ENCODE results near the gene ABHD17C. TPM values are rescaled to one million over a fixed set of nuclear protein-coding genes. Genes with fewer than 3 reads are reported as not detected.
A peak's percentile ranks its signal among the peaks of the same experiment; 100 is the strongest.

Gene ABHD17C
- total RNA-seq, 1 experiment from 2014 or later, result 10.3 TPM

- TF ChIP-seq EZH2phosphoT487 (IDR thresholded peaks at IDR 0.05; ENCODE audit: borderline replicate concordance, low read length) (no peak), CTCF (conservative IDR thresholded peaks at IDR 0.05; ENCODE audit: low read depth, low read length) (no peak), EZH2 (IDR thresholded peaks at IDR 0.05; ENCODE audit: low read length, unreplicated experiment) (no peak)
- no TSS peak for BruUV-seq (replicated peaks)
- no peaks in the 10 kb centered on the region for H3K27me3 ChIP-seq (ENCODE audit: low read length)
- H3K36me3 ChIP-seq (ENCODE audit: low read depth, low read length), result peaks cover 3% of the 10 kb centered on the region; the same call in 1 of the 2 replicates
- ATAC-seq, result no peak
- no peak overlapping the region for H2AFZ ChIP-seq (ENCODE audit: low read length)
- peaks cover 90% of the 10 kb centered on the region for H3K79me2 ChIP-seq (ENCODE audit: low read length)
- ChIA-PET POLR2A (ENCODE audit: unreplicated experiment) (no interaction called here), CTCF (no interaction called here)
- intact Hi-C loops (cut with micrococcal nuclease), result no loop called here
- H3K9ac ChIP-seq (ENCODE audit: low read length), result no peak overlapping the region
- H3K4me3 ChIP-seq (ENCODE audit: low read length), result no peak overlapping the region
- no peaks in the 10 kb centered on the region for H3K9me3 ChIP-seq (ENCODE audit: low read length)
- no peak for DNase-seq
- no peak overlapping the region for H3K27ac ChIP-seq (ENCODE audit: low read length)
- no peak overlapping the region for H3K4me2 ChIP-seq (ENCODE audit: low read length)
- H4K20me1 ChIP-seq (ENCODE audit: low read length), result peaks cover 10% of the 10 kb centered on the region
- H3F3A ChIP-seq (ENCODE audit: low read length, unreplicated experiment), result no peaks in the 10 kb centered on the region
- H3K9me2 ChIP-seq (replicated peaks; ENCODE audit: low read length), result no peaks in the 10 kb centered on the region
- peaks cover 25% of the 10 kb centered on the region for H3K4me1 ChIP-seq (ENCODE audit: insufficient read depth, low read length)
Observed at GRCh38 chr15:80706161-80706560, 11.1 kb downstream of the ABHD17C start.

- DNase-seq (peak; percentile 84), ATAC-seq (peak; percentile 73)
- no TSS peak for BruUV-seq (replicated peaks)
- no peaks in the 10 kb centered on the region for H3K27me3 ChIP-seq (ENCODE audit: low read length)
- no peaks in the 10 kb centered on the region for H3K9me3 ChIP-seq (ENCODE audit: low read length)
- 0 out of 2 replicates have a peak, but pooled peaks cover 4% of the 10 kb centered on the region for H4K20me1 ChIP-seq (ENCODE audit: low read length)
- H3F3A ChIP-seq (ENCODE audit: low read length, unreplicated experiment), result no peaks in the 10 kb centered on the region
- no peak overlapping the region; the same call in 1 of the 2 replicates for H3K4me3 ChIP-seq (ENCODE audit: low read length)
- CTCF ChIA-PET, result no interaction called here
- peak overlapping the region; percentile 23 for H3K4me2 ChIP-seq (ENCODE audit: low read length)
- H3K27ac ChIP-seq (ENCODE audit: low read length), result peak overlapping the region; percentile 54
- H2AFZ ChIP-seq (ENCODE audit: low read length), result no peak overlapping the region
- H3K9me2 ChIP-seq (replicated peaks; ENCODE audit: low read length), result no peaks in the 10 kb centered on the region
- intact Hi-C loops (cut with micrococcal nuclease), result no loop called here
- POLR2A ChIA-PET (ENCODE audit: unreplicated experiment), result no interaction called here
- peaks cover 90% of the 10 kb centered on the region for H3K79me2 ChIP-seq (ENCODE audit: low read length)
- TF ChIP-seq CTCF (conservative IDR thresholded peaks at IDR 0.05; ENCODE audit: low read depth, low read length), result no peak
- TF ChIP-seq EZH2phosphoT487 (IDR thresholded peaks at IDR 0.05; ENCODE audit: borderline replicate concordance, low read length), result no peak
- no peak for TF ChIP-seq EZH2 (IDR thresholded peaks at IDR 0.05; ENCODE audit: low read length, unreplicated experiment)
- H3K9ac ChIP-seq (ENCODE audit: low read length), result no peak overlapping the region
- peaks cover 10% of the 10 kb centered on the region; the same call in 1 of the 2 replicates for H3K36me3 ChIP-seq (ENCODE audit: low read depth, low read length)
- H3K4me1 ChIP-seq (ENCODE audit: insufficient read depth, low read length), result peaks cover 25% of the 10 kb centered on the region
Observed at GRCh38 chr15:80709542-80709941, 14.4 kb downstream of the ABHD17C start.

- Histone ChIP-seq H3K27me3 (ENCODE audit: low read length) (no peaks in the 10 kb centered on the region), H3F3A (ENCODE audit: low read length, unreplicated experiment) (no peaks in the 10 kb centered on the region), H3K27ac (ENCODE audit: low read length) (peak overlapping the region; percentile 54), H3K9me3 (ENCODE audit: low read length) (no peaks in the 10 kb centered on the region), H3K36me3 (ENCODE audit: low read depth, low read length) (peaks cover 7% of the 10 kb centered on the region; the same call in 1 of the 2 replicates), H2AFZ (ENCODE audit: low read length) (no peak overlapping the region), H4K20me1 (ENCODE audit: low read length) (0 out of 2 replicates have a peak, but pooled peaks cover 8% of the 10 kb centered on the region), H3K4me2 (ENCODE audit: low read length) (no peak overlapping the region), H3K9ac (ENCODE audit: low read length) (no peak overlapping the region), H3K4me3 (ENCODE audit: low read length) (no peak overlapping the region), H3K9me2 (replicated peaks; ENCODE audit: low read length) (no peaks in the 10 kb centered on the region), H3K79me2 (ENCODE audit: low read length) (peaks cover 90% of the 10 kb centered on the region), H3K4me1 (ENCODE audit: insufficient read depth, low read length) (peaks cover 25% of the 10 kb centered on the region)
- BruUV-seq (replicated peaks), result no TSS peak
- peak; percentile 52 for DNase-seq
- intact Hi-C loops (cut with micrococcal nuclease), result no loop called here
- ChIA-PET CTCF (interaction anchor here (0.6 kb wide), 1 partner anchor 85 kb away, joined by 3 read pairs; no protein-coding TSS in a partner anchor), POLR2A (ENCODE audit: unreplicated experiment) (no interaction called here)
- TF ChIP-seq CTCF (conservative IDR thresholded peaks at IDR 0.05; ENCODE audit: low read depth, low read length), result no peak
- TF ChIP-seq EZH2 (IDR thresholded peaks at IDR 0.05; ENCODE audit: low read length, unreplicated experiment), result no peak
- TF ChIP-seq EZH2phosphoT487 (IDR thresholded peaks at IDR 0.05; ENCODE audit: borderline replicate concordance, low read length), result no peak
- peak; percentile 46 for ATAC-seq
Observed at GRCh38 chr15:80710635-80711554, 15.8 kb downstream of the ABHD17C start.

Measured in PC-3 (cell line).